Measurements from ENCODE around the gene CCT6B.
"Not testable (repeated sequence)": the region's sequence is repeated elsewhere in the genome, so short reads cannot be mapped to it uniquely, and the experiment has no call there.

GRCh38 chr17:34950780-34951179, 10.5 kb downstream of the CCT6B start:
- TF ChIP-seq POLR2AphosphoS5 (IDR thresholded peaks at IDR 0.05; ENCODE audit: borderline replicate concordance, low read depth, low read length); EZH2 (IDR thresholded peaks at IDR 0.05): not testable (repeated sequence)

Measured in SK-N-MC (cell line).